GM19099 (cell line): ENCODE data around the gene GNPAT.
A peak's percentile ranks its signal among the peaks of the same experiment; 100 is the strongest.

Experiments
- POLR2A ChIP-seq: IDR thresholded peaks from 3 replicates; pipeline ENCODE4 v1.6.1; 2011; ENCODE audit warnings: low read depth; ENCODE audit not compliant: insufficient read length; ENCODE audit errors: extremely low read depth

GNPAT gene

GRCh38 chr1:231207437-231207836, 33.6 kb upstream of the GNPAT start:
- TF ChIP-seq POLR2A, result no peak

GRCh38 chr1:231208980-231209379, 32.0 kb upstream of the GNPAT start:
- no peak for TF ChIP-seq POLR2A

- no peak for TF ChIP-seq POLR2A
Observed at GRCh38 chr1:231209531-231209930, 31.5 kb upstream of the GNPAT start.

- no peak for TF ChIP-seq POLR2A
Observed at GRCh38 chr1:231210126-231210525, 30.9 kb upstream of the GNPAT start.

- TF ChIP-seq POLR2A, result peak; percentile 52
Observed at GRCh38 chr1:231211005-231211857, 29.8 kb upstream of the GNPAT start.

- no peak for TF ChIP-seq POLR2A
Observed at GRCh38 chr1:231213831-231214573, 27.0 kb upstream of the GNPAT start.

DNA sequence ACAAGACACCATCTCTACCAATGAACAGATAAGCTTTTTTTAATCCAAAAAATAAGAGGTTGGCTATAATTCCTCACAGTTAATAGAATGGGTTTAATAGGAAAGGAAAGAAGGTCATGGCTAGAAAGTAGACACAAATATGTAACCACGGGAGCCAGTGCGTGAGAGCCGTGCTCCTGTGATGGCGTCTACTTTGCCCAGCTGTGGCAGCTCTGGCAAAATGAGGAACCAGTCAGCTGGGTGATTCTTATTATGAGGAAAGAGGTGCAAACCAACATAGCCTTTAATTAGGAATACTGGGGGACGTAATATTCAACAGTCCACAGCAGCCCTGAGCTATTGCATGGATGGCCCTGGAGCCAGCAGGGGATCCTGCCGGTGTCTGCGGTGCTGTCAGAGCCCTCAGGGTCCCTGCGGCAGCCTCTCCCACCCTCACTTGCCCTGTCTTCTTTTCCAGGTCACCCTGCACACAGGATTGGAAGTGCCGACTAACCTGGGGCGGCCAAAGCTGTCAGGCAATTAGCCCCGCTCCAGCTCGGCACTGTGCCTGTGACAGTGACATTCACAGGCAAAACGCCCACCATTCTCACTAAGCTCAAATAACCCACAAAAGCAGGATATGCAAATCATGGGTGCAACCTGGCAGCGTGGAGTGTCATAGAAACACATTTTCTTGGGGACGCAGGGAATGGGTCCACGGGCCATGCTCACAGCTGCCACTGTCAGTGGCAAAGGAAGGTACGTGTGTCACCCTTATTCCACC, 25.9 kb upstream of the GNPAT start:
- TF ChIP-seq POLR2A, result no peak

GRCh38 chr1:231215681-231216385, 25.2 kb upstream of the GNPAT start:
- TF ChIP-seq POLR2A, result no peak

- TF ChIP-seq POLR2A, result no peak
Observed at GRCh38 chr1:231216498-231216897, 24.5 kb upstream of the GNPAT start.

DNA sequence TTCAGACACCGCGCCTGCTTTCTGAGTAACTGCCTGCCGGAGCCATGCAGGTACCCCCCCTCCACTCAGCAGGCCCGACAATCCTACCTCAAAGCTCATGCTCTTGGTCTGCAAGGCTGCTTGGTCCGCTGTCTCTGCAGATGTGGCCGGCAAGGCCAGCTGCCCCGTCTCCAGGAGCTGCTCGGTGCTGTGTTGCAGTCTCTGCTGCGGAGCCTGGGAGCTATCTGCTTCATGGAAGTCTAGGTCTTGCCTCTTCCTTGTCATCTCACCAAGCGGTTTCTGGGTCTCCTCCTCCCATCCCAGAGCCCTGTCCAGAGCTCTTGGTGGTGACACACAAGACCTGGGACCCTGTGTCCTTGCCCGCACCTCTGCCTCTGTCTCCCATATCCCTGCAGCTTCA, 24.0 kb upstream of the GNPAT start:
- no peak for TF ChIP-seq POLR2A

- no peak for TF ChIP-seq POLR2A
Observed at GRCh38 chr1:231218078-231218477, 22.9 kb upstream of the GNPAT start.

DNA sequence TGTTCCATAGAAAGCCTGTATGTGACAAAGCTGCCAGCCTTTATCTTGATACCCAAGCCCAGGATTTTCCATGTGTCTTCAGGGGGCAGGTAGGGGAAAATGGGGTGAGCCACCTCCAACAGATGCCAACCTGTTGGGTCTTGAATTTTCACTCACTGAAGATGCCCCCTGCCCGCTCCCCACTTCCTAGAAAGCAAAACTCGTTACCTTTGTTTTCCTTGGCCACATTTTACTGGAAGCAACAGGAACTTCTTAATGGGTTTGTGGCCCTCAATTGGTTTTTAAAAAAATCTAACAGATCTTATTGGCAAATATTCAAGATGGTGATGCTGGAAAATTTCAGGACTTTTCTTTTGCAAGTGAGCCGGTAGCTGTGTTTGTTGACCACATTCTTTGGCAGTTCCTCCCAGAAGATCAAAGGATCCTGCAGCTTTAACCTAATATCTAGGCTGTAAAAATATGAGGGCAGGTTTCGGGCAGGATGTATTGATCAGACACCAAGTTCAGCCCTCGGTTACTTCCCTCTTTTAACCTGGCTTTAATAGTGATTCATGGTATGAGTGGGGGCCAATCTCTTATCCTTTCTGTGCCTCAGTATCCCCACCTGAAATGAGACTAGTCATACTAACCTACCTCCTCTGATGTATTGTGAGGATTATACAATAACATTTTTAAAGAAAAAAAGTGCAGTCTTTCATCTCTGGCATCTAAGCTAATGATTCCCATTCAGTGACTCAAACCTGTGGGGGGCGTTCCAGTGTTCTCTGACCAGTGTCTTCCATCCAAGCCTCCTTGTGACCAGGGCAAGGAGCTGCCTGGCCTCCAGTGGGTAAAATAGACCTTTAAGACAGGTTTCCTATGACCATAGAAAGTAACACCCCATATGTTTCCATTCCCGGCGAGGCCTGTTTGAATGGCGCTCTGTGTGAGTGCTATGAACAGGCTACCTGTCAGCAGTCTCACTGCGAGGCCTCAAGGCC, 21.3 kb upstream of the GNPAT start:
- no peak for TF ChIP-seq POLR2A

- no peak for TF ChIP-seq POLR2A
Observed at GRCh38 chr1:231220801-231221200, 20.2 kb upstream of the GNPAT start.

- TF ChIP-seq POLR2A, result no peak
Observed at GRCh38 chr1:231226156-231226555, 14.9 kb upstream of the GNPAT start.
